Activated T-cell treated with anti-CD3 and anti-CD28 coated beads, Interleukin-2, amount 50 U/mL, for 72 hours (primary cell): ENCODE measurements around the gene CTRB1. TPM values are rescaled to one million over a fixed set of nuclear protein-coding genes. Genes with fewer than 3 reads are reported as not detected.
"Not testable (repeated sequence)": the region's sequence is repeated elsewhere in the genome, so short reads cannot be mapped to it uniquely, and the experiment has no call there.

ENCODE experiments used
- ATAC-seq, 2 donors: fragments of 150-1000 bp; cut with Tn5 transposase; replicated peaks in 1 of 2; 2 replicates each; pipeline ENCODE4 v1.10.0; 2021; ENCODE audit warnings: moderate library complexity in 2 of 2, mild to moderate bottlenecking in 1 of 2
- DNase-seq, 2 donors: peaks; one replicate each; pipeline ENCODE4 v3.0.0; 2021 to 2022; ENCODE audit warnings: mixed read lengths in 1 of 2
- H3K27ac Mint-ChIP-seq: one replicate; pipeline ENCODE4 v1.8.0; 2022; ENCODE audit warnings: mild to moderate bottlenecking, moderate library complexity, mixed read lengths
- H3K27me3 Mint-ChIP-seq: one replicate; pipeline ENCODE4 v1.8.0; 2022; ENCODE audit warnings: low read depth, mixed read lengths
- H3K36me3 Mint-ChIP-seq, 2 donors: one replicate each; pipeline ENCODE4 v1.8.0; 2022; ENCODE audit warnings: mixed read lengths in 2 of 2, mild to moderate bottlenecking in 1 of 2; ENCODE audit not compliant: insufficient read depth in 2 of 2
- H3K4me1 Mint-ChIP-seq: one replicate; pipeline ENCODE4 v1.8.0; 2022; ENCODE audit warnings: low read depth, mixed read lengths
- H3K4me3 Mint-ChIP-seq, 2 donors: one replicate each; pipeline ENCODE4 v1.8.0; 2022; ENCODE audit warnings: mild to moderate bottlenecking in 2 of 2, mixed read lengths in 2 of 2, moderate library complexity in 2 of 2
- H3K9me3 Mint-ChIP-seq, 2 donors: one replicate each; pipeline ENCODE4 v1.8.0; 2022; ENCODE audit warnings: mixed read lengths in 2 of 2
- total RNA-seq, 2 donors: library from RNA; stranded (reverse); gene quantifications; one replicate each; pipeline ENCODE4 v1.2.3, GENCODE V29; 2022

CTRB1 gene
- total RNA-seq, 2 donors from 2014 or later, result not detected

- H3K4me1 Mint-ChIP-seq, result peaks cover 5% of the 10 kb centered on the region
- DNase-seq (no peak), ATAC-seq (no peak)
- no peak overlapping the region for H3K4me3 Mint-ChIP-seq
- H3K27me3 Mint-ChIP-seq, result no peaks in the 10 kb centered on the region
- no peak overlapping the region for H3K27ac Mint-ChIP-seq
- H3K36me3 Mint-ChIP-seq, result no peaks in the 10 kb centered on the region
- no peaks in the 10 kb centered on the region for H3K9me3 Mint-ChIP-seq
Measured at GRCh38 chr16:75234856-75235696, 16.3 kb downstream of the CTRB1 start.

GRCh38 chr16:75235721-75236193, 17.0 kb downstream of the CTRB1 start:
- no peak overlapping the region for H3K4me3 Mint-ChIP-seq
- peak in 1 of 2 donors; percentile 2 for ATAC-seq
- no peak overlapping the region for H3K27ac Mint-ChIP-seq

GRCh38 chr16:75236232-75236631, 17.4 kb downstream of the CTRB1 start:
- no peaks in the 10 kb centered on the region for H3K9me3 Mint-ChIP-seq
- H3K27me3 Mint-ChIP-seq, result no peaks in the 10 kb centered on the region
- DNase-seq, result peak; percentile 14 to 21
- ATAC-seq, result peak; percentile 63 to 67
- no peak overlapping the region for H3K27ac Mint-ChIP-seq
- no peaks in the 10 kb centered on the region for H3K36me3 Mint-ChIP-seq
- no peak overlapping the region for H3K4me3 Mint-ChIP-seq
- peaks cover 5% of the 10 kb centered on the region for H3K4me1 Mint-ChIP-seq

More at GRCh38 chr16:75235721-75236193, 17.0 kb downstream of the CTRB1 start:
- no peaks in the 10 kb centered on the region for H3K36me3 Mint-ChIP-seq
- no peaks in the 10 kb centered on the region for H3K9me3 Mint-ChIP-seq
- DNase-seq, result no peak
- H3K27me3 Mint-ChIP-seq, result no peaks in the 10 kb centered on the region
- H3K4me1 Mint-ChIP-seq, result peaks cover 5% of the 10 kb centered on the region

GRCh38 chr16:75236736-75237397, 18.1 kb downstream of the CTRB1 start:
- no peak for DNase-seq
- ATAC-seq, result no peak
- H3K9me3 Mint-ChIP-seq, result no peaks in the 10 kb centered on the region
- peaks cover 5% of the 10 kb centered on the region for H3K4me1 Mint-ChIP-seq
- H3K4me3 Mint-ChIP-seq, result no peak overlapping the region
- no peaks in the 10 kb centered on the region for H3K36me3 Mint-ChIP-seq
- no peaks in the 10 kb centered on the region for H3K27me3 Mint-ChIP-seq
- H3K27ac Mint-ChIP-seq, result no peak overlapping the region

GRCh38 chr16:75237398-75238131, 18.8 kb downstream of the CTRB1 start:
- no peaks in the 10 kb centered on the region for H3K9me3 Mint-ChIP-seq
- H3K27ac Mint-ChIP-seq, result no peak overlapping the region
- H3K4me1 Mint-ChIP-seq, result peaks cover 5% of the 10 kb centered on the region
- no peak overlapping the region for H3K4me3 Mint-ChIP-seq
- DNase-seq (no peak), ATAC-seq (no peak)
- H3K36me3 Mint-ChIP-seq, result no peaks in the 10 kb centered on the region
- no peaks in the 10 kb centered on the region for H3K27me3 Mint-ChIP-seq

GRCh38 chr16:75238132-75238852, 19.5 kb downstream of the CTRB1 start:
- Mint-ChIP-seq H3K4me3 (no peak overlapping the region), H3K9me3 (no peaks in the 10 kb centered on the region), H3K27ac (no peak overlapping the region), H3K4me1 (peaks cover 5% of the 10 kb centered on the region), H3K36me3 (no peaks in the 10 kb centered on the region), H3K27me3 (no peaks in the 10 kb centered on the region)
- ATAC-seq (no peak), DNase-seq (no peak)

GRCh38 chr16:75238853-75239541, 20.2 kb downstream of the CTRB1 start:
- Mint-ChIP-seq H3K4me3 (no peak overlapping the region), H3K36me3 (no peaks in the 10 kb centered on the region), H3K4me1 (peaks cover 1% of the 10 kb centered on the region), H3K27ac (no peak overlapping the region), H3K9me3 (no peaks in the 10 kb centered on the region), H3K27me3 (no peaks in the 10 kb centered on the region)
- ATAC-seq (no peak), DNase-seq (no peak)

- Mint-ChIP-seq H3K9me3 (no peaks in the 10 kb centered on the region), H3K4me1 (peaks cover 5% of the 10 kb centered on the region), H3K27me3 (no peaks in the 10 kb centered on the region), H3K4me3 (no peak overlapping the region), H3K27ac (no peak overlapping the region), H3K36me3 (no peaks in the 10 kb centered on the region)
- DNase-seq, result no peak
- ATAC-seq, result no peak
Measured at GRCh38 chr16:75239542-75240122, 20.8 kb downstream of the CTRB1 start.

- H3K27ac Mint-ChIP-seq, H3K27me3 Mint-ChIP-seq, ATAC-seq, H3K4me3 Mint-ChIP-seq, H3K4me1 Mint-ChIP-seq, H3K9me3 Mint-ChIP-seq, DNase-seq, H3K36me3 Mint-ChIP-seq: not testable (repeated sequence)
Measured at GRCh38 chr16:75240633-75241032, 21.8 kb downstream of the CTRB1 start.

- Mint-ChIP-seq H3K36me3 (no peaks in the 10 kb centered on the region), H3K27ac (no peak overlapping the region), H3K4me1 (peaks cover 8% of the 10 kb centered on the region), H3K4me3 (no peak overlapping the region), H3K9me3 (no peaks in the 10 kb centered on the region), H3K27me3 (peaks cover 2% of the 10 kb centered on the region)
- no peak for DNase-seq
- ATAC-seq, result no peak
Measured at GRCh38 chr16:75241412-75241811, 22.6 kb downstream of the CTRB1 start.

- no peak for DNase-seq
- H3K36me3 Mint-ChIP-seq, result no peaks in the 10 kb centered on the region
- H3K4me3 Mint-ChIP-seq, result no peak overlapping the region
- H3K9me3 Mint-ChIP-seq, result no peaks in the 10 kb centered on the region
- H3K27me3 Mint-ChIP-seq, result peaks cover 8% of the 10 kb centered on the region
- no peak overlapping the region for H3K27ac Mint-ChIP-seq
- H3K4me1 Mint-ChIP-seq, result peaks cover 8% of the 10 kb centered on the region
- ATAC-seq, result no peak
Measured at GRCh38 chr16:75241955-75242354, 23.2 kb downstream of the CTRB1 start.
